HG02798 (cell line): ENCODE data around the gene CD79A.

ENCODE experiments used
- ATAC-seq: cut with Tn5 transposase; IDR thresholded peaks from one replicate; pipeline ENCODE4 v1.9.1; 2021; ENCODE audit warnings: mild to moderate bottlenecking; ENCODE audit not compliant: unreplicated experiment, poor library complexity

CD79A gene

GRCh38 chr19:41929536-41930071 lies 52.5 kb downstream of the CD79A start:
- no peak for ATAC-seq

DNA sequence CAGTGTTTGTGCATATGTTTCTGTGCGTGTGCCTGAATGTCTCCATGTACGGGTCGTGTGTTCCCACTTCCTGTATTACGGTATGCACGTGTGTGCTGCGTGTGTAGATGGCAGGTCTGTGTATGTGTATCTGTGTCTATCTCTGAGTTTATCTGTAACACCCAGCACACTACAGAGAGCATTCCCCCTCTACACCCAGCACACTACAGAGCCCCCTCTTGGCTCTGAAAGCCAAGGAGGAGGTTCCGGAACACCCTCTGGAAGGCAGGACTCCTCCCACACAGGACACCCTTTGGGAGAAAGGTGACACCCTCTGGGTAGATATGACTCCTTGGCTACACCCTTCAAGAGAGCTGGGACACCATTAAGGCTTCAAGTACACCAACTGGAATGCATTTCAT lies 53.2 kb downstream of the CD79A start:
- no peak for ATAC-seq
